Heart right ventricle (tissue), 16 donors: ENCODE data around the gene MTRF1L. TPM values are rescaled to one million over a fixed set of nuclear protein-coding genes. Genes with fewer than 3 reads are reported as not detected.

Source experiments
- ATAC-seq, 8 donors: fragments of 200-7000 bp; cut with Tn5 transposase; one replicate each; pipeline ENCODE4 v1.9.1; 2020; ENCODE audit warnings: mild to moderate bottlenecking in 8 of 8, moderate library complexity in 8 of 8, moderate number of reproducible peaks in 1 of 8
- DNase-seq, 2 donors: peaks; one replicate each; pipeline ENCODE4 v3.0.0-alpha.2; 2020
- H3K27ac ChIP-seq, 10 donors: fragments of 200-600 bp; sonication (generic) in 2 of 10; one replicate each; pipeline versions ENCODE4 v1.5.0 to v1.8.0; 2020 to 2022; ENCODE audit warnings: mild to moderate bottlenecking in 3 of 10
- H3K27me3 ChIP-seq, 7 donors: fragments of 200-600 bp; one replicate each; pipeline ENCODE4 v1.8.0; 2021 to 2022; ENCODE audit warnings: mild to moderate bottlenecking in 2 of 7
- H3K36me3 ChIP-seq, 9 donors: fragments of 200-600 bp; sonication (generic) in 1 of 9; one replicate each; pipeline versions ENCODE4 v1.5.0 to v1.8.0; 2020 to 2022; ENCODE audit warnings: mild to moderate bottlenecking in 2 of 9
- H3K4me1 ChIP-seq, 9 donors: fragments of 200-600 bp; sonication (generic) in 1 of 9; one replicate each; pipeline versions ENCODE4 v1.5.0 to v1.8.0; 2020 to 2022; ENCODE audit warnings: mild to moderate bottlenecking in 4 of 9
- H3K4me3 ChIP-seq, 10 donors: fragments of 200-600 bp; sonication (generic) in 2 of 10; one replicate each; pipeline versions ENCODE4 v1.5.0 to v1.8.0; 2020 to 2022; ENCODE audit warnings: mild to moderate bottlenecking in 7 of 10, moderate library complexity in 2 of 10
- H3K9me3 ChIP-seq, 11 donors: fragments of 200-600 bp in 10 of 11; sonication (generic) in 2 of 11; one replicate each; pipeline versions ENCODE4 v1.5.0 to v1.8.0; 2013 to 2022; ENCODE audit warnings: mild to moderate bottlenecking in 2 of 11, control low read depth in 1 of 11, moderate library complexity in 1 of 11
- CTCF ChIP-seq, 9 donors: fragments of 200-600 bp; sonication (generic) in 2 of 9; IDR thresholded peaks; one replicate each; pipeline versions ENCODE4 v1.5.0 to v1.8.0; 2021 to 2022; ENCODE audit warnings: antibody characterized with exemption in 9 of 9, mild to moderate bottlenecking in 5 of 9, moderate library complexity in 1 of 9
- WGBS, 2 donors: extraction: QIAGEN DNeasy Blood & Tissue Kit; methylation state at CpG; one replicate each; pipeline ENCODE4 v1.1.7; 2013; ENCODE audit warnings: inconsistent platforms in 1 of 2; 5-methylcytosine and 5-hydroxymethylcytosine counted together
- intact Hi-C, 10 donors: fragments of 100-400 bp; cut with DNase I; formaldehyde crosslinking; loops; one replicate each; pipeline versions ENCODE4 v1.11.1 to v1.14.2; 2022
- polyA plus RNA-seq, 2 donors: library from polyadenylated mRNA; stranded (reverse); fragments of 200-250 nt; gene quantifications; one replicate each; pipeline ENCODE4 v1.2.3, GENCODE V29; 2013
- total RNA-seq, 10 donors: library from RNA; stranded (reverse); fragmentation: NEBNext Ultra II Directional in 3 of 10; extraction: Animal tissue kit (Norgen Biotek cat#: 25700) in 3 of 10; gene quantifications; one replicate each; pipeline versions ENCODE4 v1.2.1 to v1.2.4, GENCODE V29; 2021 to 2023
- donor health status: Arrhythmogenic right ventricular cardiomyopathy.
- donor health status: ischemic (EF 13 %, LVEDD 7.1; RV severe dilation, severe dysfunction).
- donor health status: healthy with polysubstance abuse.
- donor health status: DM: no; HTN: yes; CAD: no.
- donor health status: DM: no; HTN: no; CAD: no.
- donor health status: ischemic (EF 25% LVEDD 6.9; RV normal size, moderate dysfunction).
- donor health status: ischemic (EF 25% LVEDD 5.7; RV mildly dilated, moderate dysfunction).
- donor health status: healthy.
- donor health status: DM: yes; HTN: yes; CAD: no.
- donor health status: Ischemic cardiomyopathy.
- donor health status: ischemic (EF 35%, LVEDD 5.7; RV mildly dilated, moderate dysfunction).
- donor health status: nonischemic (EF 11% LVEDD 7.7; RV severe dilation, severe dysfunction).
- donor health status: DM: yes; HTN: yes; CAD: no.
- donor health status: PGD.
- donor health status: ischemic (EF 29% LVEDD 5.4; RV normal size, mild dysfunction).
- donor health status: nonischemic (EF 23%, LVEDD 6.1; RV moderate dilation, normal function).

The MTRF1L gene
- total and polyA plus RNA-seq, 12 donors = 13.5 to 44.4 (median 26.1) TPM

GRCh38 chr6:153034139-153034538 is 31.6 kb upstream of the MTRF1L start:
- no peaks in the 10 kb centered on the region for H3K4me1 ChIP-seq
- no peak for DNase-seq
- no peaks in the 10 kb centered on the region for H3K9me3 ChIP-seq
- WGBS, 2 donors = 97% methylated on average over 9 of the region's 9 CpGs
- no peaks in the 10 kb centered on the region for H3K27me3 ChIP-seq
- H3K36me3 ChIP-seq = no peaks in the 10 kb centered on the region
- intact Hi-C loops = loop anchor here in 8 of 10 donors (5.0 to 10.0 kb wide), 7 partner anchors 71 to 911 kb away; no protein-coding TSS in a partner anchor
- ATAC-seq = no peak
- no peak overlapping the region for H3K27ac ChIP-seq
- H3K4me3 ChIP-seq = no peak overlapping the region
- no peak for TF ChIP-seq CTCF (IDR thresholded peaks at IDR 0.05)

DNA sequence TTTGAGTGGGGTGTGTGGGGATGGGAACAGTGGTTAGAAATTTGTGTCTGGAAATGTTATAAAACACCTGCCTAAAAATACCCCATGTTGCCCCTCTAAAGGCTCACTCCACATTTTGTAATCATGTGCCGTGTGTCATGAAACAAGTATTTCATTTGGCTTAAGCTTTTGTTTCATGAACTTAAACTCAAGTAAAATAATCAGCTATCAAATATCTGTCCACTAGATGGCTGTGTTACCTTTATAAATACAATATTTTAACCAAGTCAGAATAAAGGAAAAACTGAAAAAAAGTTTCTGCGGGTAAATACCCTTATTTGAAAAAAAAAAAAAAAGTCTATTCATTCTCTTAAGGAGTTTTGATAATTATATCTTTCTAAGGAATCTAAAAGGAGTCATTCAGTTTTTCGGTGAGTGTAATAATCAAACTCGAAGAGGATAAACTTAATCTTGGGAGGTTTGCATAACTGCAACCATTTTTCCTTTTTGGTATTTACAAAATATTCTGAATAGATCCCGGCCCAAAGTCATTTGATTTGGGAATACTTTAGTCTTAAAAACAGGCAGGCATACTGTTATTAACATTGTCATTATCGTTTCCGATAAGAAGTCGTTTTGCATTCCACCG is 29.9 kb upstream of the MTRF1L start:
- Histone ChIP-seq H3K4me1 (no peaks in the 10 kb centered on the region), H3K9me3 (no peaks in the 10 kb centered on the region), H3K4me3 (no peak overlapping the region), H3K36me3 (no peaks in the 10 kb centered on the region), H3K27me3 (no peaks in the 10 kb centered on the region), H3K27ac (no peak overlapping the region)
- WGBS, 2 donors = 65 to 69% methylated on average over 9 of the region's 9 CpGs
- ATAC-seq = no peak
- no peak for DNase-seq
- peak in 7 of 9 donors; percentile 29 to 63 (median 55) for TF ChIP-seq CTCF (IDR thresholded peaks at IDR 0.05)
- intact Hi-C loops = loop anchor here in 8 of 10 donors (5.0 to 10.0 kb wide), 7 partner anchors 72 to 912 kb away; no protein-coding TSS in a partner anchor

DNA sequence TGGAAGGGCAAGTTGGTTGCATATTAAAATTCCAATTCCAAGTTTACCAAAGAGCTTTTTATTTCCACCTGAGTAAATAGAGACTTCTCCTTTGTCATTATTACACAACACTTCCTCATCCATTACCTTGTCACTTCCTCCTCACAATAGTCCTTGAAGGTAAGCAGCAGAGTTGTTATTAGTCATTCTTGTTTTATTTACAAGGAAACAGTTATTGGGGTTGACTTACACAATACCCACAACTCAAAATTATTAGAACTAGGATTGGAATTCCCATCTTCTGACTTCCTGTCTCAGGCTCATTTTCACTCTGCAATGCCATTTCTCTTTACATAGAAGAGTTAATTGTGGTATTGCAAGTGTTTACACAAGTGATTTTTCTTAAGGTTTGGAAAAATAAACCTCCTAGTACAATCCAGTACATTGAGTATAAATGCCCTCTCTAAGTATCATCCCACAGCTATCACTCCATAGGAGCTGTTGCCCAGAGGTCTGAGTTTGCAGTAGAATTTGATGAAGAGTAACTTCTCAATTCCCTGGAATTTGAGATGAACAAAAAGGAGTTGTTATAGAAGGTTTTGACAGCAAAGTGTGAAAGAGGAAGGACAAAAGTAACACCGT is 28.9 kb upstream of the MTRF1L start:
- H3K4me1 ChIP-seq = no peaks in the 10 kb centered on the region
- no peak for ATAC-seq
- TF ChIP-seq CTCF (IDR thresholded peaks at IDR 0.05) = no peak
- H3K27ac ChIP-seq = no peak overlapping the region
- intact Hi-C loops = loop anchor here in 8 of 10 donors (5.0 to 10.0 kb wide), 7 partner anchors 73 to 913 kb away; no protein-coding TSS in a partner anchor
- no peaks in the 10 kb centered on the region for H3K27me3 ChIP-seq
- 56 to 67% methylated on average over 1 of the region's 1 CpG for WGBS, 2 donors
- H3K36me3 ChIP-seq = no peaks in the 10 kb centered on the region
- no peak overlapping the region for H3K4me3 ChIP-seq
- H3K9me3 ChIP-seq = no peaks in the 10 kb centered on the region
- no peak for DNase-seq

GRCh38 chr6:153028963-153029362 is 26.5 kb upstream of the MTRF1L start:
- ATAC-seq = no peak
- no peak for DNase-seq
- 79 to 93% methylated on average over 4 of the region's 4 CpGs for WGBS, 2 donors
- TF ChIP-seq CTCF (IDR thresholded peaks at IDR 0.05) = no peak
- Histone ChIP-seq H3K27me3 (no peaks in the 10 kb centered on the region), H3K27ac (no peak overlapping the region), H3K36me3 (no peaks in the 10 kb centered on the region), H3K9me3 (no peaks in the 10 kb centered on the region), H3K4me1 (no peaks in the 10 kb centered on the region), H3K4me3 (no peak overlapping the region)
- intact Hi-C loops = loop anchor here in 7 of 10 donors (5.0 to 10.0 kb wide), 7 partner anchors 54 to 167 kb away; no protein-coding TSS in a partner anchor
